Body of pancreas (tissue), 4 donors: ENCODE results near the gene RCCD1.

Source experiments
- CTCF ChIP-seq, 7 experiments: fragments of 450-650 bp in 4 of 7; fragments of 200-600 bp in 3 of 7; sonication (generic) in 3 of 7; IDR thresholded peaks; one replicate each; pipeline ENCODE4 v1.5.1; 2016 to 2019; ENCODE audit warnings: antibody characterized with exemption in 7 of 7
- POLR2A ChIP-seq, 3 donors: fragments of 450-650 bp; IDR thresholded peaks; one replicate each; pipeline ENCODE4 v1.6.1; 2016; ENCODE audit warnings: antibody characterized with exemption in 3 of 3, mild to moderate bottlenecking in 2 of 3

- TF ChIP-seq CTCF (IDR thresholded peaks at IDR 0.05), result no peak
- TF ChIP-seq POLR2A (IDR thresholded peaks at IDR 0.05), result no peak
Observed at GRCh38 chr15:90953947-90954711, 555 bp upstream of the RCCD1 start.
